Smooth muscle cell (in vitro differentiated cells): ENCODE data around the gene SPPL2B. TPM values are rescaled to one million over a fixed set of nuclear protein-coding genes. Genes with fewer than 3 reads are reported as not detected.

Source experiments
- DNase-seq: peaks from one replicate; lab custom pipeline; 2025; ENCODE audit not compliant: unreplicated experiment; lab: John Stamatoyannopoulos, UW
- H2AFZ ChIP-seq: fragments of 200-600 bp; sonication (generic); 2 replicates; pipeline ENCODE4 v1.6.0; 2016; ENCODE audit warnings: antibody characterized with exemption, low read depth, mild to moderate bottlenecking
- H3F3A ChIP-seq: fragments of 200-600 bp; sonication (generic); 2 replicates; pipeline ENCODE4 v1.6.0; 2017; ENCODE audit warnings: antibody characterized with exemption, low read depth
- H3K27ac ChIP-seq: fragments of 200-600 bp; sonication (generic); 2 replicates; pipeline ENCODE4 v1.5.1; 2016; ENCODE audit warnings: low read depth, mild to moderate bottlenecking
- H3K27me3 ChIP-seq: fragments of 200-600 bp; sonication (generic); 2 replicates; pipeline ENCODE4 v1.6.1; 2016; ENCODE audit warnings: low read depth, mild to moderate bottlenecking
- H3K36me3 ChIP-seq: fragments of 200-600 bp; sonication (generic); 2 replicates; pipeline ENCODE4 v1.5.1; 2016; ENCODE audit warnings: low read depth
- H3K4me1 ChIP-seq: fragments of 200-600 bp; sonication (generic); 2 replicates; pipeline ENCODE4 v1.5.1; 2016; ENCODE audit warnings: low read depth
- H3K4me2 ChIP-seq: fragments of 200-600 bp; sonication (generic); 2 replicates; pipeline ENCODE4 v1.6.0; 2016; ENCODE audit warnings: mild to moderate bottlenecking
- H3K4me3 ChIP-seq: fragments of 200-600 bp; sonication (generic); 2 replicates; pipeline ENCODE4 v1.5.1; 2016; ENCODE audit warnings: mild to moderate bottlenecking
- H3K79me2 ChIP-seq: fragments of 200-600 bp; sonication (generic); 2 replicates; pipeline ENCODE4 v1.6.0; 2016; ENCODE audit warnings: low read depth, mild to moderate bottlenecking
- H3K9ac ChIP-seq: fragments of 200-600 bp; sonication (generic); 2 replicates; pipeline ENCODE4 v1.6.0; 2016; ENCODE audit warnings: low read depth
- H3K9me3 ChIP-seq: fragments of 200-600 bp; sonication (generic); replicated peaks from 2 replicates; pipeline ENCODE4 v1.5.1; 2016; ENCODE audit warnings: low read depth
- H4K20me1 ChIP-seq: fragments of 200-600 bp; sonication (generic); 2 replicates; pipeline ENCODE4 v1.6.0; 2016; ENCODE audit warnings: low read depth
- WGBS: methylation state at CpG from one replicate; pipeline ENCODE4 v1.1.7; 2016; ENCODE audit warnings: low lambda C conversion rate; 5-methylcytosine and 5-hydroxymethylcytosine counted together
- polyA plus RNA-seq: library from polyadenylated mRNA; unstranded; fragments of >200 nt; fragmentation: Nextera tagmentation; extraction: Ambion mirVana; gene quantifications from 2 replicates; pipeline ENCODE4 v1.2.1, GENCODE V29; 2016
- total RNA-seq: library from RNA; depleted of rRNA; stranded (reverse); fragments of >200 nt; gene quantifications from 2 replicates; pipeline ENCODE4 v1.2.3, GENCODE V29; 2014
- TF ChIP-seq, protein P1 (sequence below): fragments of 200-600 bp; sonication (generic); IDR thresholded peaks from 2 replicates; pipeline ENCODE4 v1.5.1; 2017; ENCODE audit warnings: borderline replicate concordance, mild to moderate bottlenecking, antibody characterized with exemption; ENCODE audit not compliant: insufficient read depth, poor library complexity, severe bottlenecking

SPPL2B gene
- total and polyA plus RNA-seq, 2 experiments from 2014 or later: 53.6 to 54.7 TPM

DNA sequence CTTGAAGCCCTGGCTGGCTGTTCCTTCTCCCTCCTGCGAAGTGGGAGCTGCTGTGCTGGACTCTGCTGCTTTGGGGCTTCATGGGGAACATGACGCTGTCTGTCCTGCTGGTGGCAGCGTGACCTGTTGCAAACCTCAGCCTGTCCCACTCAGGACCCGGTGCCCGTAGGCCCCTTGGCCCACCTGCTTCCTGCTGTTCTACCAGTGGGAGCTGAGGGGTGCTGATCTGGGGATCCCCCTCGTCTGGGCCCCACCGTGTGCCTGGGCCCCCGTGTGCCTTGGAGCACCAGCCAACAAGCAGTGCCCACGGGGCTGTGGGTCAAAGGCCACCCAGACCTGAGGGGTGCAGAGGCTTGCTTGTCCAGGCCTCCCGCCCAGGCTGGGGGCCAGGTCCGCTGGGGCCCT lies 5.3 kb downstream of the SPPL2B start:
- Histone ChIP-seq H3K4me2 (no peak overlapping the region), H3K9me3 (no peaks in the 10 kb centered on the region), H3K27me3 (no peaks in the 10 kb centered on the region), H2AFZ (no peak overlapping the region), H3K9ac (no peak overlapping the region), H4K20me1 (peaks cover 81% of the 10 kb centered on the region), H3K27ac (no peak overlapping the region), H3K4me3 (no peak overlapping the region), H3K4me1 (peaks cover 23% of the 10 kb centered on the region), H3F3A (no peaks in the 10 kb centered on the region), H3K79me2 (peaks cover 66% of the 10 kb centered on the region), H3K36me3 (no peaks in the 10 kb centered on the region)
- no peak for DNase-seq
- TF ChIP-seq, protein P1, sequence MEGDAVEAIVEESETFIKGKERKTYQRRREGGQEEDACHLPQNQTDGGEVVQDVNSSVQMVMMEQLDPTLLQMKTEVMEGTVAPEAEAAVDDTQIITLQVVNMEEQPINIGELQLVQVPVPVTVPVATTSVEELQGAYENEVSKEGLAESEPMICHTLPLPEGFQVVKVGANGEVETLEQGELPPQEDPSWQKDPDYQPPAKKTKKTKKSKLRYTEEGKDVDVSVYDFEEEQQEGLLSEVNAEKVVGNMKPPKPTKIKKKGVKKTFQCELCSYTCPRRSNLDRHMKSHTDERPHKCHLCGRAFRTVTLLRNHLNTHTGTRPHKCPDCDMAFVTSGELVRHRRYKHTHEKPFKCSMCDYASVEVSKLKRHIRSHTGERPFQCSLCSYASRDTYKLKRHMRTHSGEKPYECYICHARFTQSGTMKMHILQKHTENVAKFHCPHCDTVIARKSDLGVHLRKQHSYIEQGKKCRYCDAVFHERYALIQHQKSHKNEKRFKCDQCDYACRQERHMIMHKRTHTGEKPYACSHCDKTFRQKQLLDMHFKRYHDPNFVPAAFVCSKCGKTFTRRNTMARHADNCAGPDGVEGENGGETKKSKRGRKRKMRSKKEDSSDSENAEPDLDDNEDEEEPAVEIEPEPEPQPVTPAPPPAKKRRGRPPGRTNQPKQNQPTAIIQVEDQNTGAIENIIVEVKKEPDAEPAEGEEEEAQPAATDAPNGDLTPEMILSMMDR: no peak
- WGBS: 90% methylated on average over 11 of the region's 11 CpGs

DNA sequence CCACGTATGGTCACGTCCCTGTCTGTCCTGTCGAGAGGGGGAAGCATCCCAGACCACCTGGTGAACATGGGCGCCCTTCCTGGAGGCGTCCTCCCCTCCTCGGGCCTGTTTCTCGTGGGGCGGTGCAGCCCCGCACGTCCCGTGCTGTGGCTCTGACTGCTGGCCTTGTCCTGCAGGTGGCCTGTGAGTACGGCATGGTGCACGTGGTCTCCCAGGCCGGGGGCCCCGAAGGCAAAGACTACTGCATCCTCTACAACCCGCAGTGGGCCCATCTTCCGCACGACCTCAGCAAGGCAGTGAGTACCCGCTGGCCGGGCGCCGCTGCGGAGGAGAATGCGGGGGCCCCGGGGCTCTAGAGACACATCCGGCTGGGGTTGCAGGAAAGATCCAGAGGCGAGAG lies 5.9 kb downstream of the SPPL2B start:
- TF ChIP-seq, protein P1: no peak
- H3K4me1 ChIP-seq: peaks cover 20% of the 10 kb centered on the region
- H3F3A ChIP-seq: no peaks in the 10 kb centered on the region
- H3K27ac ChIP-seq: no peak overlapping the region
- H3K79me2 ChIP-seq: peaks cover 59% of the 10 kb centered on the region
- no peaks in the 10 kb centered on the region for H3K36me3 ChIP-seq
- H3K9me3 ChIP-seq: no peaks in the 10 kb centered on the region
- no peaks in the 10 kb centered on the region for H3K27me3 ChIP-seq
- H3K4me3 ChIP-seq: no peak overlapping the region
- no peak overlapping the region for H3K4me2 ChIP-seq
- H2AFZ ChIP-seq: no peak overlapping the region
- no peak overlapping the region for H3K9ac ChIP-seq
- peaks cover 85% of the 10 kb centered on the region for H4K20me1 ChIP-seq
- 99% methylated on average over 27 of the region's 27 CpGs for WGBS
- no peak for DNase-seq

DNA sequence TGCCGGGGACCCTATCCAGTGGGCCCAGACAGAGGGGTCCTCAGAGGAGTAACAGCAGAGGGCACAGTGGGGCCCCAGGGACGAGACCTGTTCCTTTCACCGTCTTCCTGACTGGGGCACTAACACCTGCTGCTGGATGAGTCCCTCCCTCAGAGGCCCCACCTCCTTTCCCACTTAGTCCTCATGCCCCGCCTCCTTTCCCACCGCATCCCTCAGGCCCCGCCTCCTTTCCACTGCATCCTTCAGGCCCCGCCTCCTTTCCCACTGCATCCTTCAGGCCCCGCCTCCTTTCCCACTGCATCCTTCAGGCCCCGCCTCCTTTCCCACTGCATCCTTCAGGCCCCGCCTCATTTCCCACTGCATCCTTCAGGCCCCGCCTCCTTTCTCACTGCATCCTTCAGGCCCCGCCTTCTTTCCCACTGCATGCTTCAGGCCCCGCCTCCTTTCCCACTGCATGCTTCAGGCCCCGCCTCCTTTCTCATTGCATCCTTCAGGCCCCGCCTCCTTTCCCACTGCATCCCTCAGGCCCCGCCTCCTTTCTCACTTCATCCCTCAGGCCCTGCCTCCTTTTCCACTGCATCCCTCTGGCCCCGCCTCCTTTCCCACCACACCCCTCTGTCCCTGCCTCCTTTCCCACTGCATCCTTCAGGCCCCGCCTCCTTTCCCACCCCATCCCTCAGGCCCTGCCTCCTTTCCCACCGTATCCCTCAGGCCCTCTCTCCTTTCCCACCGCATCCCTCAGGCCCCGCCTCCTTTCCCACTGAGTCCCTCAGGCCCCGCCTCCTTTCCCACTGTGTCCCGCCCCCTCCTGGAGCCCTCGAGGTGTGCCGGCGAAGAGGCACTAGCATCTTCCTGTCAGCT lies 6.7 kb downstream of the SPPL2B start:
- H3K4me1 ChIP-seq: peaks cover 13% of the 10 kb centered on the region
- no peak for DNase-seq
- no peaks in the 10 kb centered on the region for H3F3A ChIP-seq
- peaks cover 52% of the 10 kb centered on the region for H3K79me2 ChIP-seq
- H4K20me1 ChIP-seq: peaks cover 84% of the 10 kb centered on the region
- H2AFZ ChIP-seq: no peak overlapping the region
- H3K9me3 ChIP-seq: no peaks in the 10 kb centered on the region
- no peak overlapping the region for H3K4me3 ChIP-seq
- TF ChIP-seq, protein P1: no peak
- no peak overlapping the region for H3K4me2 ChIP-seq
- H3K27me3 ChIP-seq: no peaks in the 10 kb centered on the region
- H3K36me3 ChIP-seq: no peaks in the 10 kb centered on the region
- WGBS: 96% methylated on average over 10 of the region's 26 CpGs
- no peak overlapping the region for H3K9ac ChIP-seq
- no peak overlapping the region for H3K27ac ChIP-seq

DNA sequence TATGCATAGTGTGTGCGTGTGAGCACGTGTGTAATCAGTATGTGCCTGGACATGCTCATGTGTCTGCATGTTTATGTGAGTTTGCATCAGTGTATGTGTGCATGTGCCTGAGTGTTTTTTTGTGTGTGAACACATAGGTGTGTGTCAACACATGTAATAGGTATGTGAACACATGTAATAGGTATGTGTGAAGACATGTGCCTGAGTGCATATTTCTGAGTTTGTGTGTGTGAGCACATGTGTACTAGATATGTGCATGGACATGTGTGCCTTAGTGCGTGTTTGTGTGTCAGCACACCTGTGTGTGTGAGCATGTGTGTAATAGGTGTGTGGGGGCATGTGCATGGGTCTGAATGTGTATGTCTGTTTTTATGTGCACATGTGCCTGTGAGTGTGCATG lies 7.4 kb downstream of the SPPL2B start:
- no peak overlapping the region for H3K4me2 ChIP-seq
- no peaks in the 10 kb centered on the region for H3K27me3 ChIP-seq
- H4K20me1 ChIP-seq: peaks cover 78% of the 10 kb centered on the region
- H3K36me3 ChIP-seq: no peaks in the 10 kb centered on the region
- H2AFZ ChIP-seq: no peak overlapping the region
- H3K79me2 ChIP-seq: peaks cover 45% of the 10 kb centered on the region
- no peak for DNase-seq
- TF ChIP-seq, protein P1: no peak
- no peak overlapping the region for H3K4me3 ChIP-seq
- no peak overlapping the region for H3K27ac ChIP-seq
- H3K4me1 ChIP-seq: peaks cover 7% of the 10 kb centered on the region
- no peak overlapping the region for H3K9ac ChIP-seq
- no peaks in the 10 kb centered on the region for H3F3A ChIP-seq
- no peaks in the 10 kb centered on the region for H3K9me3 ChIP-seq
- 99% methylated on average over 3 of the region's 3 CpGs for WGBS
